Activated CD4-positive, alpha-beta T cell treated with anti-CD3 and anti-CD28 coated beads for 1 hour (primary cell): Measurements from ENCODE around the gene SNRPA1.

Experiments used
- DNase-seq: peaks from one replicate; pipeline ENCODE4 v3.0.0-alpha.2; 2020

SNRPA1 gene

DNA sequence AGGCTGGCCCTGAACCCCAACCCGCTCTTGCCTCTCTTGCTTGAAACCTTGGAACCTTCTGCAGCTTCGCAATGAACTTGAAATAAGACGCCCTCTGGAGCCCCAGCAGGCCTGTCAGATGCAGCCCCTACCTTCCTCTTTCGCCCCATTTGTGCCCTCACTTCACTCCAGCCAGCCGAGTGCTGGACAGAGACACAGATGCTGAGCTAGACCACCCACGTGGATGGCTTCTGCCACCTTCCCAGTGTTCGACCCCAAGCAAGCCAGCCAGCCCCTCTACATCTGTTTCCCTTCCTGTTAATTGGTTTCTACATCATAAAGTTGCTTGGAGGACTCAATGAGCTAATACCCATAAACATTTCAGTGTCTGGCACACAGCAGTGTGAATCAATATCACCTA is 23.8 kb upstream of the SNRPA1 start:
- no peak for DNase-seq

DNA sequence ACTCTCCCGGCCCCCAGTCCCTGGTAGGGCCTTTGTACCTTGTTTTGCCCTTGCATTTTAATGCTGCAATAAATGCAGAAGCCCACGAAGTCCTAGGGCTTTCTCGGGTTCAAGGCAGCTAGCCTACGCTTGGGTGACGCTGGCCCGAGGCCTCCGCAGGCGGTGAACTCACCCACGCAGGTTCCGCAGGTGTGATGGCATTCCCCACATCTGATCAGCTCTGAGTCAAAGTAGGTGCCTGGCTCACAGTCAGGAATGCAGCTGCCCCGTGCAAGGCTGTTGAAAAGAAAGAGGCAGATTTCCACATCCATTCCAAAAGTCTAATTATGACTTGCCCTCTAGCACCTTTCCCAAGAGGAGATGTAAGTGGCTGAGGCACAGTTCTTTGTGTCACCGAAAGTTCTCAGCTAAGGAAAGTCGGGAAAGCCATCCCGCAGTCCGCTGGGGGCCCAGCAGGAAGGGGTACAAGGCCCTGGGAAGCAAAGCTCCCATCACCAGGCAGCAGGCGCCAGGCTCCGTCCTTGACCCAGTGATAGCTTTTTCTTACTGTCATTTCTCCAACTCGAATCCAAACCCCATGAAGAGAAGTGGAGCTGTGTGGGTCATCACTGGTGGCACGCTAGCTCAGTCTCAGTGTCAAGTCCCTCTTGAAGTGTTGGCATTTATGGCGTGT is 23.2 kb upstream of the SNRPA1 start:
- no peak for DNase-seq

DNA sequence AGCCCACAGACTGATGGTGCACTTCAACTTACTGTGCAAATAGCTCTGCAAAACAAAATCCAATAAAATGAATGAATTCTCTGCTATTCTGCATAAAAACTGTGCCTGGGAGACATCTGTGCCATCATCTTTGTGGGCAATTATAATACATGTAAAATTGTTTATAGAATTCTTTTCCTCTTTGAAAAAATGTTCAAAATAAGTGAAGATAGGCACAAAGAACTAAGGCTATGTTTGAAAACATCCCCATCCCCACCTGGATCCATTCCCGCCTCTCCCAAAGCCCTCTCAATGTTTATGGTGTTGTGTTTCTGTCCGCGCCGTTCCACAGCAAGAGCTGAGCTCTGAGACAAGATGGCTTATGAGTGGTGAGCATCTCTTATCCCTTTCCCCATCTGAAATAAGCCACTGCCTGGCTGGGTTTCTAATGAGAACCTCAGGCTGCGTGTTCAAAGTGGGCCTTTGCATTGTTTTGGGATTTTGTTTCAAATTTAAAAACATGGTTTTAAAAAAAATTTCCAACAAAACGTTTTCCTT is 22.4 kb upstream of the SNRPA1 start:
- DNase-seq: no peak

DNA sequence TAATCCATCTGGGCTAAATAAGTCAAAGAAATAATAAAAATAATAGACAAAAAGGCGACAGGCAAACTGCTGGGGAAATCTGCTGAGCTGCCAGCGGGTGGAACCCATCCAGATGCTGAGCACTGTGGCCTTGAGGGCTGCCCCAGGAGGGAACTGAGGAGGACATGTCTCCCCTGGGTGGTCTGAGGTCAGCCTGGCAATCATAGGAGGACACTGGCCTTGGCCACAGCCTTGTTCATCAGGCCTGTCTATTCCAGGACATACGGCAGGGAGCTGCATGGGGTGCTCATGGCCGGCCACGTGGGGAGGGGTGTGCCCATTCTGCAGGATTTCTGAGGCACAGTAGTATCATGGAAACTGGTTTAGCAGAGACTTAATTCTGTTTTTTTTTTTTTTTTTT is 21.5 kb upstream of the SNRPA1 start:
- DNase-seq: no peak

DNA sequence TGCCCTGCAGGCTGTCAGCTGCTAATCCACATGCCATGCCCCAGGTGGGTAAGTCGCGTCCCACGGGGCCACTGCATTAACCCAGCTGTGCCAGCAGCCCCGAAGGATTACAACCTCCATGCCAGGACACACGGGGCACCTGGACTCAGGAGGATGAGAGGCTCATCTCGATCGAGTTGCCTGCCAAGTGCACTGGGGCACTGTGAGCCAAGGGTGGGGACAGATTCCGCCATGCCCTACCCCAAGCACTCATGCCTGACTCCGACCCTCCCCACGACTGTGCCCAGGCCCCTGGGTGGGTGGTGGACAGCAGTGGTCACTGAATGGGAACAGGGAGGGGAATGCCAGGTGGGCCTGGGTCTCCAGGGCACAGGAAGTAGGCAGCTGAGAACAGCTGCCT is 20.7 kb upstream of the SNRPA1 start:
- no peak for DNase-seq

DNA sequence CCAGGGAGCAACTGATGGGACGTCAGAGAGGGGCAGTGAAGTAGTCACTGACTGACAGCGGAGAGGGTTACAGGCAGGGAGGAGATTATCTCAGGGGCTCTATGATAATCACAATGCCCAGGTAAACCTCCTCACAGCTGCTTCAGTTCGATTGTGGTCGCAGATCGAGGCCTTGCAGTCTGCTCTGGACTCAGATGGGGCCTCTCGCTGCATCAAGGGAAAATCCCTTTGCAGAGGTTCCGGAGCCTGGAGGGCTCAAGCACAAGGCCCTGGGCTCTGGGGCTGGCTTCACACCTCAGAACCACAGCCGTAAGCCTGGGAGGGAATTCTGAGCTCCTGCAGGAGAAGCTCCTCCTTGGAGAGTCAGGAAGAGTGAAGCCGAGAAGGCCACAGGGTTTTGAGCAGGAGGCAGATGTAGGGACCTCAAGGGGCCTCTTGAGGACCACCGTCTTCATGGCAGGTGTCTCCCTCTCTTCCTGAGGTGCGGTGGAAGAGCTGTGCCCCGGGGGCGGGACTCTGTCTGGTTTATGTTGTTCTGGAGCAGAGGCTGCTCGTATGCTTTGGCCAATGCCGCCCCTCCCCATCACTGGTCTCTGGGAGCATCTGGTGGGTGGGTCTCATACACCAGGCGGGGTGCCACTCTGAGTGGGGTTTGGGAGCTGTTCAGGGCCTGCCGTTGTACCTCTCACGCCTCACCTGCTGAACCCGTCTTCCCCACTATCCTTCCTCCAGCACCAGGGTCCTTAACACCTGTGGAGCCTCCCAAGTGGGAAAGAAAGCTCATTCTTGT is 19.5 kb upstream of the SNRPA1 start:
- no peak for DNase-seq

DNA sequence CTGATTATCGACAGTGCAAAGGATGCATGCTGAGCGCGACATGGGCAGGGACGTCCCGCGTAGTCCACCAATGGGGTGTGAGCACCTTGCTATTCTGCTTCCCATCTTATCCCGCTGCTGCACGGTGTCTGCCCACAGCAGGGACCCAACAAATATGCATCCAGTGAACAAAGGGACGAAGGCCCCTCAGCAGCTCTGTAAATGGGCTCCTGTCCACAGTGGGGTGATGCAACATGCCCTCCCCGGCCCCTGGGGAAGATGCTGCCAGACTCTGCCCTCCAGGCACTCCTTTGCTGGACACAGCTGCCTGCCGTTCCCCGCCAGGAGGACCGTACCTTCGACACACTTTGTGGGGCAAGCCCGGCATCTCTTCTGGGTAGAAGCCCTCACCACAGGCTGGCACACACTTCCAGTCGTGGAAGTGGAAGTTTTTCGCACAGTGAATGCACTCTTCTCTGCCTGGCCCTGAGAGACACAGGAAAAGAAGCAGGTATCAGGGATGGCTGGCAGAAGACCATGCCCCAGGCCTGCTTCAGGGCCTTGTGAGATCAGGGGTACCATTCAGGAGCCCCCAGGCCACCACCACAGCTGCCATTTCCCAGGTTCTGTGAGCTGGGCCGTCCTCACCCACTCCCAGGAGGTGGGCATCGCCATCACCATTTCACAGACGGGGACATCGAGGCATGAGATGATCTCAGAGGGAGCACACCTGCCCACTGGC is 18.2 kb upstream of the SNRPA1 start:
- no peak for DNase-seq

DNA sequence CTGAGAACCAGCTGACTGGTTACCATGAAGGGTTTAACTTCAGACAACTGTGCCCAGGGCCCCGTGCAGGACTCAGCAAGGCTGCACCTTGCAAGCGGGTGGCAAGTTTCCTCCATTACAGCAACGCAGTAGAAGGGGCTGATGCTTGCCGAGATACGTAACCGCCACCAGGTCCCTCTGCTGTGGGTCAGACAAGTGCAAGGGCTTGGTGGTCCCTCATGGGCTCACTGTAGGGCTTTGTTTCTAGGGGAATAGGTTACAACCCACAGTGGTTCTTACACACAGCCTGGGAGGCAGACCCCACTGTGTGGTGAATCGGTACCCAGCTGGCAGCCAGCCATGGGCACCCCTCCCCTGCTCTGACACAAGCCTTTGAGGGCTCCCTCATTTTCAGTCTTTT is 15.5 kb upstream of the SNRPA1 start:
- DNase-seq: no peak

DNA sequence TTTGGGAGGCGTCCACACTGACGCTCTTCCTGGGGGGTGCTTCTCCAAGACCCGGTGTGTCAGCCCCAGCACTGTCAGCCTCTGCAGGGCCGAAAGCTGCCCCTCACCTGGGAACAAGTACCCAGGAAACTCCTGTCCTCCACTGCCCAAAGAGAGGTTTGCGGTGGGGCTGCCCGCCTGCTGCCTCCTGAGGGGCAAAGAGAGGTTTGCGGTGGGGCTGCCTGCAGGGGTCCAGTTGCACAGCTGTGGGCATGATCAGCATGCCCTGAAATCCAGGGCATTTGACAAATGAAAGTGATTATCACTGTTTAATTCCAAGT is 15.1 kb upstream of the SNRPA1 start:
- DNase-seq: no peak

DNA sequence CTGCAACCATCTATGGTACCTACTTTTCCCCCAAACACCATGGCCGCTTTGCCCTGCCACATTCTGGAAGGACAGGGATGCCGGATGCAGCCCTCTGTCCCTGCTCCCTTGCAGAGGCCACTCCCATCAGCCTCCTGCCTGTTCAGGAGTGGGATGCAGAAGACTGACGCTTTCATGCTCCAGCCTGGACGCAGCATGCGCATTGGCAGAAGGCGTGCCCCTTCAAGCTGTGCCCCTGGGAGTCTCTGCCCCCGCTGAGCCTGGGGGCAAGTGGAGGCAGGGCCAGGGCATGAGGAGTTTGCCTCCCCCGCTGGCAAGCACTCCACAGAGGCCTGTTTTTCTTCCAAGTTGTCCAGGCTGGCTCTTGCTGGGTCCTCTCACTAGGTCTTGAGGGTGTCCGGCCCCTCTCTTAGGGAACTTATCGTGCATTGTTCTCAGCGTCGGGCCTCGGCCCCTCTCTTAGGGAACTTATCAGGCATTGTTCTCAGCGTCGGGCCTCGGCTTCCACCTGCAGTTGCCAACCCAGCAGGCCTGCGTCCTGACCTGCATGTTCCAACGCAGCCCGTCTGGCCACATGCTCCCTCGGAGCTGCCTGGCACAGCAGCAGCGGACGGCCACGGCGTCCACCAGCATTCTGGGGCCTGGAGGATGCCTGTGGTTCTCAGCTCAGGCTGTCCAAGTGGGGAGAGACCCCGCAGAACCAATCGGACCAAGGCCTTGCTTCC is 14.6 kb upstream of the SNRPA1 start:
- no peak for DNase-seq

DNA sequence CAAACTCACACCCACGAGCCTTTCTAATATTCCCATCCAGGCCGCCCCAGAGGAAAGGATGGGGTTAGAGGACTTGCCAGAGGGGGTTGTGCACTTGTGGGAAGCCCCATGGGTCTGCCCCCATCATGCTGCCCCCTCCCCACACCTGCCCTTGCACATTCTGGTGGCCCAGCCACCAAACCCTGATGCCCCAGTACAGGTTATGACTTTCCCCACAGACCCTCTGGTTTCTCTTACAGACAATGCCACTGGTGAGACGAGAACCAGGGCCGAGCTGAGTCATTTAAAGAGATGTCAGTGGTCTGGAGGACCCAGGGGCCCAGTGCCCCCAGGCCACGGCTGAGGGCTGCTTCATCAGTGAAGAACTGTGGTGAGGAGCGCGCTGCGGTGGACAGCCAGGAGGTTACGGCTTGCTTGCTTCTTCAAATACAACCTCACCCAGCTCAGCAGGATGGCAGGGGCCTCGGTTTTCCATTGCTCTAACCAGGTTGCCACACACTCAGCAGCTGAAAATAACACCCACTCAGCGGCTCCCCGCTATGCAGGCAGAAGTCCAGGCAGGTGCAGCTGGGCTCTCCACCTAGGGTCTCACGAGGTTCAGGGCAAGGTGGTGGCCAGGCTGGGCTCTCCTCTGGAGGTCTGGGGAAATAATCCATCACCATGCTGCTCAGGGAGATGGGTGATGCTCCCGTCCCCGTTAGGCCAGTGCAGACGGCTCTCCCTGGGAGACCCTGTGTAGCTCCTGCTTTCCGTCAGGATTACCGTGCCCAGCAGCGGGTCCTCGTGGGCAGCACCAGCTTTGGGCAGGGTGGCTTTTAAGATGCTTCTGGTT is 13.8 kb upstream of the SNRPA1 start:
- DNase-seq: no peak

DNA sequence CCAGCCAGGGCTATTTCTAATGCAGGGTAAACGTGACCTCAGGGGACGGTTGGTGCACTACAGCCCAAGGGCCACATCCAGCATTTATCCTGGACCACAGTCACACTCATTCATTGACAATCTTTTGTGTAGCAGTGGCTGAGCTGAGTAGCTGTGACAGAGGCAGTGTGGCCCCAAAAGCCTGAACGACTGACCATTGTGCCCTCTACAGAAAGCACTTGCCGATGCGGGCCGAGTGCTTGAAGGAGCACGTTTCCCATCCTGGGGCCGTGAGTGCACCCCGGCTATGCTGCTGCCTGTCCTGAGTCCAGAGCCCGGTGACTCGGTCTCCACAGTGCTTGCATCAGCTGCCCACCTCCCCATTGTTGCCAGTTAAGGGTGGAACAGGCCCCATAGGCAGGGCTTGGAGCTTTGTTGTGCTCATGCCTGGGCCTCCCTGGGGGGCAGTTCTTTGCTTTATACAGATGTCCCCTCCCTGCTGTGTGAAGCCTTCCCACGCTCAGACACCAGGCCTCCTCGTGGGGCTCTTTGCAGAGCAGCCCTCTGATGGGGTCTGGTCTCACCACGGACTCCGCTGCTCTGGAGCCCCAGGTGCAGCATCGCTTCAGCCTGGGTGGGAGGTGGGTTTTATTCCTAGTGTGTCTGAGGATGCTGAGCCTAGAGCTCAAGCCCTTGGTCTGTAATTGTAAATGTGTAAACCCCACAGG is 13.0 kb upstream of the SNRPA1 start:
- no peak for DNase-seq

DNA sequence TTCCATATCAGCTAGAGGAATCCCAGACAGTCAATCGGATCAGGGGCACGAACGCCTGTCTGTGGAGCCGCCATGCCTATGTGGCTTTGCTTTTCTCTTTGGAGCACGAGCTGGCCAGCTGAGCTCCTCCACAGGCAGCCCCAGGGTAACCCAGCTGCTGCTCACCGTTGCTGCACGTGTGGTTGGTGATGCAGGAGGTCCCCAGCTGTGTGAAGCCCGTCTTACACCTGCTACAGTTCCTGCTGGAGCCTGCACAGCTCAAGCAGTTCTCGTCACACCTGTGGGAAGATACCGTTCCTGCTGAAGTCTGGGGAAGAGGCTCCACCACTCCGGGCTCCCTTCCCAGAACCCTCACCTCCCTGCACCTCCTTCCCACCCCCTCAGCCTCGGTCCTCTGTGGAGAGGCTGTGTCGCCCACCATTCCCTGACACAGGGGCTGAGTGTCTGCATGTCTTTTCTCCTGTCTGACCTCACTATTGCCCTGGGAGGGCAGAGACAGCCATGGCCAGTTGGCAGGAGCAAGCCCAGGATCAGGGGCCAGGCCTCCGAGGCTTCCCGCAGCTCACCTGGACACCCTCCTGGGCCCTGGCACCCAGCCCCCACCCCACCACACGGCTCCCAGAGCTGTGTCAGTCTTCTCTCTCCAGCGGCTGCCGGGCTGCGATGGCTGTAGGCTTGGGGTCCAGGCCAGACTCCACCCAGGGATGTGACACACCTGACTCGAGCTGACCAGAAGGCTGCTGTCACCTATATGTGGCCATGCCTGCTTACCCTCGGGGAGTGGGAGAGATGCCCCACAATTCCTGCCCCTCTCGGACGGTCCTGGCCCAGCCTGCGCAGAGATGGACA is 12.2 kb upstream of the SNRPA1 start:
- DNase-seq: no peak

DNA sequence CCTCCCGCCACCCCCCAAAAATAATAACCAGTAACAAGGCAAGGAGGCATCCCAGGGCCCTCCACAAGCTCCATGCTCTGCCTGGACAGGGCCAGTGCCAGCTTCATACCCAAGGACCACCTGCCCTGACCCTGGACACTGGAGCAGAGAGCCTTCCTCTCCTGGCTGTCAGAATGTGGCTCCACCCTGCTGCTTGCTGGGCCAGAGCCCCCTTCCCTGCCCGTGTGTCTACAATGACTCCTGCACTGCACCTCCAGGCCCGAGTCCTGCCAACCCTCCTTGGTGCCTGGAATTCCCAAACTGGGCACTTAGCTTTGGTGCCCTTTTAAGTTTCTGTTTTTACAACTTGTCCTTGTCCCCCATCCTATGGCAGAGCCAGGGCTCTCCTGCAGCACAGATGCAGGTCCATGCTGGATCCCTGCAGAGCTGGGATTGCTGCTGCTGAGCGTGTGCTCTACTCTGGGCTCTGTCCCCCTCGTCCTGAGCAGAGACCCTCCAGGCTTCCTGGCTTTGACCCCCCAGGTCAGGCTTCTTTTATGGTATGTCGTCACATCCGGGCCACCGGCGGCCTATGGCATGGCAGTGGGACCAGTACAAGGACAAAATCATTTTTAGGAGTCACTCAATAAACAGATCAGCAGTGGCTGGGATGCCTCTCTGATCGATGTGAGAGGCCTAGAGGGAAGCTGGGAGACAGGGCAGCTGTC is 11.4 kb upstream of the SNRPA1 start:
- no peak for DNase-seq

DNA sequence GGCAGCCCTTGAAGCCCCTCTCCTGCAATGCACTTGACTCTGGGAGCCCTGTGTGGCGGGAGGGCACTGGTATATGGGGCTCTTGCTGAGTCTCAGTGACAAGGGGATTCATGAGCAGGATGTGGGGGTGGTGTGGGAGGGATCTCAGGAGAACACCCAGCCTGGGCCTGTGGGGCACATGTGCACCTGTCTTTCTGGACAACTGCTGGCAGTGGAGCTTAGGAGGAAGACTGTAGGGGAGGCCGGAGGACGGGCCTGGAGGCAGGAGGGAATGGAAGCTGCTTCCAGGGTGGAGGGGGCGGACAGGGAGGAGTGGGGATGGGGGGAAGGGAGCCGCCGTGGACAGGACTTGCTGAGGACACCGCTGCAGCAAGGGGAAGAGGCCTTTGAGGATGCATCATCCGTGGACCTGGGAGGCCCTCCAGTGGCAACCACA is 10.8 kb upstream of the SNRPA1 start:
- no peak for DNase-seq

DNA sequence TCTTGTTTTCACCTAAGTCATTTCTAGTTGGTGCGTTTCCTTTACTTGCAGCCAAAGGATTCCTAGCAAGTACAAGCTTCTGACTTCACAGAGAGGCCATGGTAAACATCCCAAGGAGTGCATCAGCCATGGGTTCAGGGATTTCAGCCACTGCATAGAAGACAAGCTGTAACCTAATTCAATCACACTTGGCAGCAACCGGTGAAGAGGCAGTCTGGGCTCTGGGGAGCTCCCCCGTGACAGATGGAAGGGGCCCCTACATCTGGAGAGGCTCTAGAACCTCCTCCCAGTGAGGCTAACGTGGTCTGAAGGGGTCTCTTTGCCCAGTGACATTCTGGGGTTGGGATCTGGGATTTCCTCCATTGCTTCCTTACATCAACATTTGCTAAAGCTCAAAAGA is 8.4 kb upstream of the SNRPA1 start:
- no peak for DNase-seq

DNA sequence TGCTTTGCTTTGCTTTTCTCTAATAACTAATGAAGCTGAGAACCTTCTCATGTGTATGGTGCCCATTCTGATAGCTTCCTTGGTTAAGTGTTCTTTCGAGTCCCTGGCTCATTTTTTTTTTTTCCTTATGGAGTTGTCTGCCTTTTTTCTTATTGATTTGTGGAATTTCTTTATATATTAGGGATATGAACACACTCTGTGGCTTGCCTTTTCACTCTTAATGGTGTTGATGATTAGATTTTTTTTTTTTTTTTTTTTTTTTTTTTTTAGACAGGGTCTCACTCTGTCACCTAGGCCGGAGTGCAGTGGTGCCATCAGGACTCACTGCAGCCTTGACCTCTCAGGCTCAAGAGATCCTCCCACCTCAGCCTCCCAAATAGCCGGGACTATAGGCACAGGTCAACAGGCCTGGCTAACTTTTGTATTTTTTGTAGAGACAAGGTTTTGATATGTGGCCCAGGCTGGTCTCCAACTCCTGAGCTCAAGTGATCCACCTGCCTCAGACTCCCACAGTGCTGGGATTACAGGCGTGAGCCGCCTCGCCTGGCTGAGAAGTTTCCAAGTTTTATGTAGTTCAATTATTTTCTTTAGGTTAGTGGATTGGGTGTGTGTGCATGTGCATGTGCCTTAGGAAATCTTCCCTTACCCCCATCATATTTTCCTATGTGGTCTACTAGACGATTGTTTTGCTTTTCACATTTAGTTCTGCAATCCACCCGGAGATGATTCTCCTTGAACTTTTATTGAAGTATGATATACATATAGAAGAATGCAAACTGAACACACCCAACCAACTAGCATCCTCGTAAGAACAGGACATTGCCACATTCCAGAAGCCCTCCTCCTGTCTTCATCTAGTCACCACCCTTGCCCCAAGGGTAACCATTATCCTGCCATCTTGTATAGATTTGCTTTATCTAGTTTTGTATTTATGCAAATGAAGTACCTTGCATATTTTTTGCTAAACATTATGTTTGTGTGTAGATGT is 1.7 kb upstream of the SNRPA1 start:
- no peak for DNase-seq

DNA sequence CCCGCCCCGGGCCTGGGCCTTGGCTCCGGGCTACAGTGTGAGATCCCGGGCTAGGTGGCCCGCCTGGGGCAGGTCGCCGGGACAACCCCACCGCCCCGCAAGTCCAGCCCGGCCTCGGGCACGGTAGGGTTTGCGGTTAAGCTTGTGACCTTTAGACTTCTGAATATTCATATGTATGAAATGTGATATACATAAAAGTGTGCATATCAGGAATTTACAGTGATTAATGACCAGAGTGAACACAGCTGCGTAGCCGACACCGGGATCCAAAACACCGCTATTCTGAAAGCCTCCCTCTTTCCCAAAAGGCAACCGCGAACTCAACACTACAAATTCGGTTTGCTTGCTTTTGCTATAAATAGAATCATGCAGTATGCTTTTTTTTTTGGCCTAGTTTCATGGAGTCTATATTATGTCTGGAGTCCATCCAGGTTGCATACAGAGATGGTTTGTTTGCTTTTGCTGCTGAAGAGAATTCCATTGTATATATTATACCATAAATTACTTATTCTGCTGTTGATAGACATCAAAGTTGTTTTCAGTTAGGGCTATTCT is 636 bp upstream of the SNRPA1 start:
- no peak for DNase-seq
